Esophagus (tissue), 2 donors: Measurements from ENCODE around the gene GRAMD2B. TPM values are rescaled to one million over a fixed set of nuclear protein-coding genes. Genes with fewer than 3 reads are reported as not detected.
A peak's percentile ranks its signal among the peaks of the same experiment; 100 is the strongest.
"Not testable (repeated sequence)": the region's sequence is repeated elsewhere in the genome, so short reads cannot be mapped to it uniquely, and the experiment has no call there.

Experiments
- H3K27ac ChIP-seq, 2 donors: one replicate each; pipeline ENCODE4 v1.5.1; 2013; ENCODE audit warnings: low read depth in 2 of 2, mild to moderate bottlenecking in 2 of 2, inconsistent platforms in 1 of 2, low read length in 1 of 2, moderate library complexity in 1 of 2
- H3K27me3 ChIP-seq, 2 donors: one replicate each; pipeline ENCODE4 v1.6.1; 2013; ENCODE audit warnings: low read length in 2 of 2, control low read depth in 1 of 2, mild to moderate bottlenecking in 1 of 2; ENCODE audit not compliant: insufficient read depth in 2 of 2, control insufficient read depth in 1 of 2
- H3K36me3 ChIP-seq, 2 donors: one replicate each; pipeline ENCODE4 v1.6.1; 2013; ENCODE audit warnings: low read length in 1 of 2; ENCODE audit not compliant: control insufficient read depth in 2 of 2, insufficient read depth in 2 of 2
- H3K4me1 ChIP-seq, 2 donors: one replicate each; pipeline ENCODE4 v1.6.1; 2013; ENCODE audit warnings: low read length in 1 of 2; ENCODE audit not compliant: control insufficient read depth in 2 of 2, insufficient read depth in 2 of 2
- H3K4me3 ChIP-seq, 2 donors: one replicate each; pipeline ENCODE4 v1.5.1; 2013; ENCODE audit warnings: low read length in 2 of 2, mild to moderate bottlenecking in 2 of 2, low read depth in 1 of 2, moderate library complexity in 1 of 2
- H3K9me3 ChIP-seq, 2 donors: one replicate each; pipeline ENCODE4 v1.6.1; 2013; ENCODE audit warnings: mild to moderate bottlenecking in 2 of 2, low read depth in 1 of 2, low read length in 1 of 2, moderate library complexity in 1 of 2; ENCODE audit not compliant: control insufficient read depth in 2 of 2, insufficient read depth in 1 of 2
- whole genome bisulfite sequencing, 2 donors: extraction: QIAGEN DNeasy Blood & Tissue Kit; methylation state at CpG; one replicate each; pipeline ENCODE4 v1.1.7; 2013; 5-methylcytosine and 5-hydroxymethylcytosine counted together
- polyA plus RNA-seq, 2 donors: library from polyadenylated mRNA; stranded (reverse); fragments of 200-250 nt; gene quantifications; one replicate each; pipeline ENCODE4 v1.2.3, GENCODE V29; 2013
- donor health status: healthy with polysubstance abuse.
- donor health status: Bipolar disorder and iron deficiency.

Gene GRAMD2B
- polyA plus RNA-seq, 2 donors = 6.0 to 10.9 TPM

GRCh38 chr5:126511961-126512360, 88.8 kb downstream of the GRAMD2B start:
- H3K27me3 ChIP-seq = no peaks in the 10 kb centered on the region
- H3K9me3 ChIP-seq = no peaks in the 10 kb centered on the region
- no peak overlapping the region for H3K4me3 ChIP-seq
- no peak overlapping the region for H3K27ac ChIP-seq
- H3K4me1 ChIP-seq = no peaks in the 10 kb centered on the region
- H3K36me3 ChIP-seq = no peaks in the 10 kb centered on the region
- 97 to 100% methylated on average over 1 of the region's 1 CpG for WGBS, 2 donors

- WGBS, 2 donors = 90 to 92% methylated on average over 3 of the region's 3 CpGs
- Histone ChIP-seq H3K4me3 (no peak overlapping the region), H3K36me3 (no peaks in the 10 kb centered on the region), H3K9me3 (no peaks in the 10 kb centered on the region), H3K27ac (peak overlapping the region in 1 of 2 donors; percentile 1), H3K4me1 (no peaks in the 10 kb centered on the region), H3K27me3 (no peaks in the 10 kb centered on the region)
Observed at GRCh38 chr5:126512451-126512850, 89.2 kb downstream of the GRAMD2B start.

GRCh38 chr5:126513302-126513701, 90.1 kb downstream of the GRAMD2B start:
- WGBS, 2 donors = 81 to 85% methylated on average over 2 of the region's 2 CpGs
- no peaks in the 10 kb centered on the region for H3K4me1 ChIP-seq
- no peak overlapping the region for H3K4me3 ChIP-seq
- H3K36me3 ChIP-seq = no peaks in the 10 kb centered on the region
- H3K27me3 ChIP-seq = no peaks in the 10 kb centered on the region
- peak overlapping the region in 1 of 2 donors; percentile 30 for H3K27ac ChIP-seq
- no peaks in the 10 kb centered on the region for H3K9me3 ChIP-seq

- H3K4me3 ChIP-seq = no peak overlapping the region
- WGBS, 2 donors = 74 to 75% methylated on average over 4 of the region's 4 CpGs
- no peaks in the 10 kb centered on the region for H3K4me1 ChIP-seq
- peak overlapping the region in 1 of 2 donors; percentile 30 for H3K27ac ChIP-seq
- H3K36me3 ChIP-seq = no peaks in the 10 kb centered on the region
- no peaks in the 10 kb centered on the region for H3K27me3 ChIP-seq
- H3K9me3 ChIP-seq = no peaks in the 10 kb centered on the region
Observed at GRCh38 chr5:126513703-126514102, 90.5 kb downstream of the GRAMD2B start.

GRCh38 chr5:126514131-126514557, 90.9 kb downstream of the GRAMD2B start:
- Histone ChIP-seq H3K4me3 (no peak overlapping the region), H3K36me3 (no peaks in the 10 kb centered on the region), H3K4me1 (no peaks in the 10 kb centered on the region), H3K27me3 (no peaks in the 10 kb centered on the region), H3K27ac (no peak overlapping the region), H3K9me3 (no peaks in the 10 kb centered on the region)
- WGBS, 2 donors = 80 to 84% methylated on average over 4 of the region's 4 CpGs

- Histone ChIP-seq H3K4me3 (no peak overlapping the region), H3K27ac (peak overlapping the region in 1 of 2 donors; percentile 6), H3K4me1 (no peaks in the 10 kb centered on the region), H3K36me3 (no peaks in the 10 kb centered on the region), H3K9me3 (no peaks in the 10 kb centered on the region), H3K27me3 (no peaks in the 10 kb centered on the region)
- WGBS, 2 donors = 92 to 93% methylated on average over 9 of the region's 9 CpGs
Observed at GRCh38 chr5:126514558-126515141, 91.4 kb downstream of the GRAMD2B start.

- Histone ChIP-seq H3K4me3 (no peak overlapping the region), H3K9me3 (no peaks in the 10 kb centered on the region), H3K4me1 (peaks cover 0 to 3% of the 10 kb centered on the region in 2 donors), H3K27ac (no peak overlapping the region), H3K27me3 (no peaks in the 10 kb centered on the region), H3K36me3 (no peaks in the 10 kb centered on the region)
Observed at GRCh38 chr5:126515337-126515736, 92.1 kb downstream of the GRAMD2B start.

GRCh38 chr5:126516133-126516532, 92.9 kb downstream of the GRAMD2B start:
- Histone ChIP-seq H3K4me3 (no peak overlapping the region), H3K4me1 (peaks cover 0 to 5% of the 10 kb centered on the region in 2 donors), H3K27me3 (no peaks in the 10 kb centered on the region), H3K36me3 (no peaks in the 10 kb centered on the region), H3K27ac (no peak overlapping the region), H3K9me3 (no peaks in the 10 kb centered on the region)
- 45 to 55% methylated on average over 1 of the region's 1 CpG for WGBS, 2 donors

- no peak overlapping the region for H3K27ac ChIP-seq
- H3K9me3 ChIP-seq = no peaks in the 10 kb centered on the region
- H3K4me1 ChIP-seq = peaks cover 0 to 5% of the 10 kb centered on the region in 2 donors
- H3K27me3 ChIP-seq = no peaks in the 10 kb centered on the region
- H3K36me3 ChIP-seq = no peaks in the 10 kb centered on the region
- no peak overlapping the region for H3K4me3 ChIP-seq
Observed at GRCh38 chr5:126516852-126517251, 93.6 kb downstream of the GRAMD2B start.

- peak overlapping the region in 1 of 2 donors; percentile 50 for H3K27ac ChIP-seq
- H3K4me1 ChIP-seq, H3K4me3 ChIP-seq, H3K9me3 ChIP-seq, H3K27me3 ChIP-seq, H3K36me3 ChIP-seq: not testable (repeated sequence)
- WGBS, 2 donors = 54 to 71% methylated on average over 4 of the region's 4 CpGs
Observed at GRCh38 chr5:126519223-126519622, 96.0 kb downstream of the GRAMD2B start.
